CD4-positive, alpha-beta T cell (primary cell): ENCODE measurements around the gene CASZ1. TPM values are rescaled to one million over a fixed set of nuclear protein-coding genes. Genes with fewer than 3 reads are reported as not detected.

Source experiments
- ATAC-seq: fragments of 200-7000 bp; cut with Tn5 transposase; one replicate; pipeline ENCODE4 v1.10.0; 2022; ENCODE audit warnings: mild to moderate bottlenecking; ENCODE audit not compliant: poor library complexity
- CTCF ChIA-PET: fragments of 350-600 bp; sonication (Branson Sonifier 250); formaldehyde crosslinking; loops from one replicate; lab custom pipeline; 2021; ENCODE audit warnings: antibody characterized with exemption, inconsistent platforms; lab: Charles Lee
- POLR2A ChIA-PET: fragments of 350-600 bp; sonication (Branson Sonifier 250); formaldehyde crosslinking; loops from one replicate; lab custom pipeline; 2021; ENCODE audit warnings: antibody characterized with exemption, inconsistent platforms; lab: Charles Lee
- DNase-seq, 14 experiments: peaks; one replicate each; pipeline ENCODE4 v3.0.0-alpha.2; 2013 to 2020; ENCODE audit warnings: mixed read lengths in 2 of 14
- H3K27ac ChIP-seq, 2 donors: one replicate each; pipeline versions ENCODE4 v1.5.1 to v1.7.0; 2013; ENCODE audit warnings: low read length in 2 of 2, low read depth in 1 of 2, mild to moderate bottlenecking in 1 of 2
- H3K27me3 ChIP-seq, 2 experiments: 1 replicate in 1 of 2; 2 replicates in 1 of 2; pipeline versions ENCODE4 v1.6.1 to v1.7.0; 2013; ENCODE audit warnings: low read length in 2 of 2, control low read depth in 1 of 2, mild to moderate bottlenecking in 1 of 2, moderate library complexity in 1 of 2; ENCODE audit not compliant: insufficient read depth in 2 of 2, control insufficient read depth in 1 of 2
- H3K36me3 ChIP-seq: one replicate; pipeline ENCODE4 v1.6.1; 2013; ENCODE audit warnings: low read length, control low read depth; ENCODE audit not compliant: insufficient read depth
- H3K4me1 ChIP-seq: one replicate; pipeline ENCODE4 v1.6.1; 2013; ENCODE audit warnings: low read length, control low read depth; ENCODE audit not compliant: insufficient read depth
- H3K4me3 ChIP-seq: one replicate; pipeline ENCODE4 v1.5.1; 2013; ENCODE audit warnings: mild to moderate bottlenecking, low read length, moderate library complexity
- H3K9me3 ChIP-seq, 2 experiments: 1 replicate in 1 of 2; 2 replicates in 1 of 2; pipeline versions ENCODE4 v1.6.1 to v1.7.0; 2013; ENCODE audit warnings: low read length in 2 of 2, mild to moderate bottlenecking in 2 of 2, control low read depth in 1 of 2, moderate library complexity in 1 of 2; ENCODE audit not compliant: control insufficient read depth in 1 of 2, insufficient read depth in 1 of 2
- H3K27ac Mint-ChIP-seq: one replicate; pipeline ENCODE4 v1.8.0; 2020; ENCODE audit warnings: mixed read lengths
- H3K27me3 Mint-ChIP-seq: one replicate; pipeline ENCODE4 v1.8.0; 2021; ENCODE audit warnings: mixed read lengths
- H3K36me3 Mint-ChIP-seq: one replicate; pipeline ENCODE4 v1.8.0; 2021; ENCODE audit warnings: low read depth, mixed read lengths
- H3K4me1 Mint-ChIP-seq: one replicate; pipeline ENCODE4 v1.8.0; 2021; ENCODE audit warnings: low read depth, mixed read lengths
- H3K4me3 Mint-ChIP-seq: one replicate; pipeline ENCODE4 v1.8.0; 2020; ENCODE audit warnings: mild to moderate bottlenecking, mixed read lengths
- H3K9me3 Mint-ChIP-seq: one replicate; pipeline ENCODE4 v1.8.0; 2020; ENCODE audit warnings: mixed read lengths
- CTCF ChIP-seq: fragments of 200-600 bp; IDR thresholded peaks from one replicate; pipeline ENCODE4 v1.8.0; 2022; ENCODE audit warnings: antibody characterized with exemption, mild to moderate bottlenecking
- intact Hi-C, 2 experiments: fragments of 100-400 bp; cut with DNase I in 1 of 2; cut with micrococcal nuclease in 1 of 2; formaldehyde crosslinking; loops; one replicate each; pipeline versions ENCODE4 v1.15.1 to v1.9.0; 2023 to 2025; cut with DNase I, micrococcal nuclease
- total RNA-seq, 174 experiments: library from RNA in 2 of 174; stranded (reverse) in 2 of 174; gene quantifications; one replicate each; pipeline ENCODE4 v1.2.3 and lab custom pipeline; 2021 to 2026

CASZ1 gene
- total RNA-seq, 2 experiments from 2014 or later, result 21.8 to 22.8 TPM

GRCh38 chr1:10784998-10785727 is 11.3 kb downstream of the CASZ1 start:
- no peak overlapping the region for H3K4me3 ChIP-seq
- no peaks in the 10 kb centered on the region for H3K4me1 Mint-ChIP-seq
- no peaks in the 10 kb centered on the region for H3K9me3 Mint-ChIP-seq
- no peak for DNase-seq
- TF ChIP-seq CTCF, result no peak
- ChIA-PET POLR2A (no interaction called here), CTCF (no interaction called here)
- H3K27me3 Mint-ChIP-seq, result peaks cover 37% of the 10 kb centered on the region
- intact Hi-C loops, result no loop called here
- no peak overlapping the region for H3K27ac ChIP-seq
- H3K27me3 ChIP-seq, result peaks cover 10 to 34% of the 10 kb centered on the region in 2 experiments
- no peak overlapping the region for H3K4me3 Mint-ChIP-seq
- no peaks in the 10 kb centered on the region for H3K36me3 ChIP-seq
- H3K9me3 ChIP-seq, result peaks cover 0 to 6% of the 10 kb centered on the region in 2 experiments
- no peak overlapping the region for H3K27ac Mint-ChIP-seq
- no peaks in the 10 kb centered on the region for H3K36me3 Mint-ChIP-seq
- H3K4me1 ChIP-seq, result no peaks in the 10 kb centered on the region
- ATAC-seq, result no peak

GRCh38 chr1:10782491-10783244 is 13.8 kb downstream of the CASZ1 start:
- H3K4me1 Mint-ChIP-seq, result no peaks in the 10 kb centered on the region
- H3K4me3 Mint-ChIP-seq, result no peak overlapping the region
- ChIA-PET POLR2A (no interaction called here), CTCF (no interaction called here)
- peaks cover 28% of the 10 kb centered on the region for H3K27me3 Mint-ChIP-seq
- Histone ChIP-seq H3K9me3 (no peaks in the 10 kb centered on the region), H3K36me3 (no peaks in the 10 kb centered on the region), H3K27me3 (peaks cover 2 to 13% of the 10 kb centered on the region in 2 experiments), H3K4me3 (no peak overlapping the region), H3K27ac (no peak overlapping the region), H3K4me1 (no peaks in the 10 kb centered on the region)
- intact Hi-C loops, result no loop called here
- ATAC-seq (no peak), DNase-seq (no peak)
- no peak overlapping the region for H3K27ac Mint-ChIP-seq
- no peaks in the 10 kb centered on the region for H3K36me3 Mint-ChIP-seq
- H3K9me3 Mint-ChIP-seq, result no peaks in the 10 kb centered on the region
- TF ChIP-seq CTCF, result no peak

GRCh38 chr1:10781137-10781536 is 15.3 kb downstream of the CASZ1 start:
- Mint-ChIP-seq H3K36me3 (no peaks in the 10 kb centered on the region), H3K27me3 (peaks cover 14% of the 10 kb centered on the region), H3K4me3 (no peak overlapping the region), H3K9me3 (no peaks in the 10 kb centered on the region), H3K27ac (no peak overlapping the region), H3K4me1 (no peaks in the 10 kb centered on the region)
- Histone ChIP-seq H3K27me3 (peaks cover 0 to 2% of the 10 kb centered on the region in 2 experiments), H3K9me3 (no peaks in the 10 kb centered on the region), H3K27ac (no peak overlapping the region), H3K4me1 (no peaks in the 10 kb centered on the region), H3K4me3 (no peak overlapping the region), H3K36me3 (no peaks in the 10 kb centered on the region)
- no peak for DNase-seq
- CTCF ChIA-PET, result no interaction called here
- intact Hi-C loops, result no loop called here
- ATAC-seq, result no peak
- no peak for TF ChIP-seq CTCF
- POLR2A ChIA-PET, result no interaction called here
